ENCODE results near the gene OR2G3.

GRCh38 chr1:247613405-247613804 is 8.0 kb downstream of the OR2G3 start:
- TF ChIP-seq, protein P1, sequence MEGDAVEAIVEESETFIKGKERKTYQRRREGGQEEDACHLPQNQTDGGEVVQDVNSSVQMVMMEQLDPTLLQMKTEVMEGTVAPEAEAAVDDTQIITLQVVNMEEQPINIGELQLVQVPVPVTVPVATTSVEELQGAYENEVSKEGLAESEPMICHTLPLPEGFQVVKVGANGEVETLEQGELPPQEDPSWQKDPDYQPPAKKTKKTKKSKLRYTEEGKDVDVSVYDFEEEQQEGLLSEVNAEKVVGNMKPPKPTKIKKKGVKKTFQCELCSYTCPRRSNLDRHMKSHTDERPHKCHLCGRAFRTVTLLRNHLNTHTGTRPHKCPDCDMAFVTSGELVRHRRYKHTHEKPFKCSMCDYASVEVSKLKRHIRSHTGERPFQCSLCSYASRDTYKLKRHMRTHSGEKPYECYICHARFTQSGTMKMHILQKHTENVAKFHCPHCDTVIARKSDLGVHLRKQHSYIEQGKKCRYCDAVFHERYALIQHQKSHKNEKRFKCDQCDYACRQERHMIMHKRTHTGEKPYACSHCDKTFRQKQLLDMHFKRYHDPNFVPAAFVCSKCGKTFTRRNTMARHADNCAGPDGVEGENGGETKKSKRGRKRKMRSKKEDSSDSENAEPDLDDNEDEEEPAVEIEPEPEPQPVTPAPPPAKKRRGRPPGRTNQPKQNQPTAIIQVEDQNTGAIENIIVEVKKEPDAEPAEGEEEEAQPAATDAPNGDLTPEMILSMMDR (IDR thresholded peaks at IDR 0.05): no peak
- TF ChIP-seq EZH2 (IDR thresholded peaks at IDR 0.05): no peak
